Renal cortical epithelial cell (primary cell): ENCODE data around the gene METTL21A. TPM values are rescaled to one million over a fixed set of nuclear protein-coding genes. Genes with fewer than 3 reads are reported as not detected.
"Not testable (repeated sequence)": the region's sequence is repeated elsewhere in the genome, so short reads cannot be mapped to it uniquely, and the experiment has no call there.

ENCODE experiments used
- DNase-seq: peaks from one replicate; pipeline ENCODE4 v3.0.0-alpha.2; 2011; ENCODE audit warnings: low read depth
- total RNA-seq: library from RNA; depleted of rRNA; stranded (reverse); fragments of >200 nt; gene quantifications from 2 replicates; pipeline ENCODE4 v1.2.3, GENCODE V29; 2014

The METTL21A gene
- total RNA-seq = 18.5 and 31.1 TPM in 2 replicates

DNA sequence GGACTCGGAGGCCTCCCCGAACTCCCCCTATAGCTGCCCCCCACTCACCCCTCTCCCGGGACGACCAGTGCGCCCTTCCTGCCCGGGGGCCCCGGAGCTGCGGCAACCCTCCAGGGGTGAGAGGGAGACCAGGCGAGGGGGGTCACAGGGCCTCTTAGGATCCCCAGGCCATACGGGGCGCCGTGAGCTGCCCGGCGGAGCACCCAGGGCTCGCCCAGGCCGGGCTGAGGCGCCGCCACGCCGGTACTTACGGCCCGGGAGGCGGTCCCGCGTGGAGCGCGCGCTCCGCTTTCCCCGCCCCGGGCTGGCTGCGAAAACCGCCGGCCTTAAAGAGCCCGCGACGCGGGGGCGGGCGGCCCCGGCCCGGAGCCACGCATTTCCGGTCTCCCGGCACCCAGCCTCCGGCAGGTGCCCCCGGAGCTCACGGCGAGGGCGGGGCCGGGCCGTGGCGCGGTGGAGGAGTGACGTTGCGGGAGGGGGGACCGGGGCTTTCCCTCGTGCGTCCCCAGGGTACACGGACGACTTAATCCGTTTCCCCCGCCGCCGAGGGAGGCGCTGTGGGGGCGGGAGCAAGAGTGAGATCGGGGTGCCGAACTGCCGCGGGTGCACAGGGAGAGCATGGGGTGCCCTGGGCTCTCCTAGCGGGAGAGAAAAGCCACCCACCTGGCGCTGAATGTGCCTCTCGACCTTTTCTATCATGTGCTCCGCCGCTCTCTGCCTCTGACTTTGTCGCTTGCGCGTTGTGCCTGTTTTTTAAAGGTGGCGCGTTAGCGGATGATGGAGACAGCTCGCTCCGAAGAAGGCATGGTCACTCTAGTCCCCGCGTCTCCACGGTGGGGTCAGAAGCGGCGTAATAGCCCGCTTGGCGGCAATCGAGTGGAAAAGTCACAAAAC lies at the start of gene METTL21A:
Gene METTL21A, minus strand, starts transcription at position 381 of the 894 bp plus-strand sequence. CDS start 1,019 bp downstream, outside the sequence.
- DNase-seq = peak; percentile 59

DNA sequence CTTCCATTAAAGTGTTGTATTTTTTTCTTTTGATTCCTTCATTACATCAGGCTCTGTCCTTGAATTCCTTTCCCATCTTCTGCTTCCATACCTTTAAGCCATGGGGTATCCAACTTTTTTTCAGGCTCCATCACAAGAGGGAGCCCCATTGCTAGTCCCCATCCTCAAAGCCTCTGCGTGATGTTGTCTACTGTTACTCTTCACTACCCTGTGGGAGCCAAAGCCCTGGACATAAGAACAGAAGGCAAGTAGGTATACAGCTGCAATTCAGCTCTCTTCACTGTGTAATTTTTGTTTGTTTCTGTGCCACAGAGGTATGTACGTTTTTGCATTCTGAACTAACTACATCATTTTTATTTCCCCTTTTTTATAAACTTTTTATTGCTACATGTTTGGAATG lies 49.6 kb upstream of the METTL21A start:
- DNase-seq = no peak

DNA sequence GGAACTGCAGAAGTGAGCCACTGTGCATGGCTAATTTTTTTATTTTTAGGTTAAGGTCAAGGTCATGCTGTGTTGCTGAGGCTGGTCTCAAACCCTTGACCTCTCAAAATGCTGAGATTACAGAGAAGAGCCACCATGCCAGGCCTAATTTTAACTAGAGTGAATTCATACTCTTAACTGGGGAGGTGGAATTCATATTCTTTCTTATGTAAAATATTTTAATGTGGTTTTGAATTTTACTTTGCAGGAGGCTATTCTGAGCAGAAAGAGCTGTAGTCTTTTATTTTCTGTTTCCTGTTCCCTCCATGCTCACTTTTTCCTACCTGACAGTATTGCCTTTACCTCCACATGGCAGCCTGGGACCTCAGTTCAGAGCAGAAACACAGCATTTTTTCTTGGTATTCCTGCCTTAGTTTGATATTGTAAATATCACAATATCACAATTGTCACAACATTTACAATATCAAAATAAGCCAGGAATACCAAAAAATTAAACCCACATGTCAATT lies 49.1 kb upstream of the METTL21A start:
- no peak for DNase-seq

- DNase-seq = no peak
Measured at GRCh38 chr2:207673431-207673830, 48.2 kb upstream of the METTL21A start.

GRCh38 chr2:207670887-207671286 lies 45.7 kb upstream of the METTL21A start:
- no peak for DNase-seq

DNA sequence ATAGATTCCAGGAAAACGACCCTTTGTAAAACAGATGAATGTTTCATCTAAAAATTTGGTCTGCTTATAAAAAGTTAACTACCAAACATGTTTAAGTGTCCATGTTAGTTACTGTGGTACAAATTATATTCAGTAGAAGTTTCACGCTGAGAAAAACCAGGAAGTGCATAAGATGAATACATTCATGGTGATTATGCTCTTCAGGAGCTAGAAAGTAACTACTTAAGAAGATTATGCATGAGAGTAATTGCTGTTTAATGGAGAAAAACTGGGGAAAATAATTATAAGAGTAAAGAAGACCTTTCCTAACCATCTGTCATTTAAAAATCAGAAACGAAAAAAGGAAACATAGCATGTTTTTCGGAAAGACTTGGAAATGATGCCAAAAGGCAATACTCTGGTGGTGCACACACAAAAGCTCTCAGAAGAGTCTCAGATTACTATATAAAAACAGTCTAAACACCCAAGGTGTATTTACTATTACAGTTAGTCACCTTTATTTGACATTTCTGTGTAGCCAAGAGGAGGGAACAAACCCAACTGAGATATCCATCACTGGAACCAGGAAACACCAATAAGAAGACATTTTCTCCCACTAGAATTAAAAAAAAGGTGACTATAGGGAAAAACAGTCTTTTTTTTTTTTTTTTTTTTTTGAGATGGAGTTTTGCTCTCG lies 38.8 kb upstream of the METTL21A start:
- DNase-seq = no peak

GRCh38 chr2:207662203-207662602 lies 37.0 kb upstream of the METTL21A start:
- DNase-seq = peak; percentile 12

- peak; percentile 21 for DNase-seq
Measured at GRCh38 chr2:207660994-207661393, 35.8 kb upstream of the METTL21A start.

GRCh38 chr2:207658156-207658555 lies 33.0 kb upstream of the METTL21A start:
- DNase-seq = no peak

DNA sequence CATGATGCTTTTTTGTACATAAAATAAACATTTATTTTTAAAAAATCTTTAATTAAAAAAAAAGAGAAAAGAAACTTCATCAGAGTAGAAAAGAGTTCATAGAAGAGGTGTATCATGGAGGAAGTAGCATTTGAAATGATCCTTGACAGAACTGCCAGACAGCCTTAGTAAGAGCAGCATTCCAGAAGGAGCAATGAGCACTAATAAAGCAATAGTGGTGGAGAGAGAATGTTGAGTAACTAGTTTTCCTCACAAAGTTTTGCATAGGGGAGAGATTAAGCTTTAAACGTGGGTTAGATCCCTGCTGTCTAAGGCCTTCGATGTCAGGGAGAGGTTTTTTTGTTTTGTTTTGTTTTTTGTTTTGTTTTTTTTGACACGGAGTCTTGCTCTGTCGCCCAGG lies 29.8 kb upstream of the METTL21A start:
- DNase-seq = peak; percentile 58

- not testable (repeated sequence) for DNase-seq
Measured at GRCh38 chr2:207646582-207646981, 21.4 kb upstream of the METTL21A start.

DNA sequence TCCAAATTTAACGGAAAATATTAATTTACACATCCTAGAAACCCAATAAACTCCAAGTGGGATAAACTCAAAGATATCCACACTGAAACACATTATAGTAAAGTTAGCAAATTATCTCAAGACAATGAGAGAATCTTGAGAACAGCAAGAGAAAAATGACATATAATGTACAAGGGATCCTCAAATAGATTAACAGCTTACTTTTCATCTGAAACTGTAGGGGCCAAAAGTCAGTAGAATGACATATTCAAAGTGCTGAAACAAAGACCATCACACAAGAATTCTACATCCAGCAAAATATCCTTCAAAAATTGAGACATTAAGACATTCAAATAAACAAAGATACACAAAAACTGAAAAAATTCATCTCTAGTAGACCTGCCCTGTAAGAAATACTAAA lies 18.7 kb upstream of the METTL21A start:
- no peak for DNase-seq

DNA sequence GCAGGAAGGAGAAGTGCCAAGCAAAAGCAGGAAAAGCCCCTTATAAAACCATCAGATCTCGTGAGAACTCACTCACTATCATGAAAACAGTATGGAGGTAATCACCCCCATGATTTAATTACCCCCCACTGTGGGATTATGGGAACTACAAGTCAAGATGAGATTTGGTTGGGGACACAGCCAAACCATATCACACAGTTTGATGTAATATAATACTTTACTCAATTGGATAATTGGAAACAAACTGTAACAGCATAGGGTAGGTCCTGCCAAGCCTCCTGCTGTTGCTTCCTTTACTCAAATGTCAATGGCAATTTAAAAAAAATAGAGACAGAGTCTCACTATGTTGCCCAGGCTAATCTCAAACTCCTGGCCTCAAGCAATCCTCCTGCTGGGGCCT lies 15.5 kb upstream of the METTL21A start:
- no peak for DNase-seq

GRCh38 chr2:207640160-207640559 lies 15.0 kb upstream of the METTL21A start:
- no peak for DNase-seq

DNA sequence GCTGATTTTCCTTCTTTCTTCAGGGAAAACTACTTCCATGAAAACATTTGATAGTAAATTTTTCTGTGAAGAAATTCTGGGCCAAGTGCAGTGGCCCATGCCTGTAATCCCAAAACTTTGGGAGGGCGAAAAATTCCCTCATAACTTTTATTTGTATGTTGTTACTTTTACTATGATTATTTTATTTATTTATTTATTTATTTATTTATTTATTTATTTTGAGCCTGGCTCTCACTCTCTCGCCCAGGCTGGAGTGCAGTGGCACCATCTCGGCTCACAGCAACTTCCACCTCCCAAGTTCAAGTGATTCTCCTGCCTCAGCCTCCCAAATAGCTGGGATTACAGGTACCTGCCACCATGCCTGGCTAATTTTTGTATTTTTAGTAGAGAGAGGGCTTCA lies 14.1 kb upstream of the METTL21A start:
- DNase-seq = not testable (repeated sequence)

DNA sequence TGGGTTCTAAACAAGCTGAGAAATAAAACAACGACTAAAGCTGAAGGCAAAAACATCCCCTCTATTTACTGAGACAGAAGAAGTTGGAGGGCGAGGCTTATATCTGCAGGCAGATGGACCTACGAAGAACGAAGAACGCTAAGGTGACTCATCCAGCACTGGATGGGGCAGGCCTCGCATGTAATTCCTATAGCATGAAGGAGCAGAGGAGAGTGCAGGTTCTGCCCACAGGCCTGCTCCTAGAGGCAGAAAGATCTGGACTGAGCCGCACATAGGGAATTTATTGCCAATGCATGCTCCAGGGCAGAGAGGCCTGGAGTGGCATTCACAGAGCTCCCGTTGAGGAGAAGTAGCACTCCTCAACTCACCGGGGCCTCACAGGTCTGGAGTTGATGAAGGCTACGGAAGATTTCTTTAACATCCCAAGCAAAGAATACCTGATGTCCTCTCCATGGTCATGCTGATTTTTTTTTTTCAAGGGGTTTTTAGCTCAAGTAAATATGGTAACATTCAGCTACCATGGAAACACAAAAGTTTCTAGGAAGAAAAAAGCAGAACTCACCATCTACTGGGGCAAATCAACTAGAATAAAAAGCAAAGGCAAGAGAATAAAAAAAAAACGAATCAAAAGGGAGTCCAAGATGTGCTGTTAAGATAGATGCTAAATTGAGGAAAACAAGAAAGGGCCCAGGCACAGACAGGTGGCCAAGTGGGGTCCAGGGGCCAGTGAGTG lies 10.4 kb upstream of the METTL21A start:
- DNase-seq = no peak

- no peak for DNase-seq
Measured at GRCh38 chr2:207633686-207634085, 8.5 kb upstream of the METTL21A start.

DNA sequence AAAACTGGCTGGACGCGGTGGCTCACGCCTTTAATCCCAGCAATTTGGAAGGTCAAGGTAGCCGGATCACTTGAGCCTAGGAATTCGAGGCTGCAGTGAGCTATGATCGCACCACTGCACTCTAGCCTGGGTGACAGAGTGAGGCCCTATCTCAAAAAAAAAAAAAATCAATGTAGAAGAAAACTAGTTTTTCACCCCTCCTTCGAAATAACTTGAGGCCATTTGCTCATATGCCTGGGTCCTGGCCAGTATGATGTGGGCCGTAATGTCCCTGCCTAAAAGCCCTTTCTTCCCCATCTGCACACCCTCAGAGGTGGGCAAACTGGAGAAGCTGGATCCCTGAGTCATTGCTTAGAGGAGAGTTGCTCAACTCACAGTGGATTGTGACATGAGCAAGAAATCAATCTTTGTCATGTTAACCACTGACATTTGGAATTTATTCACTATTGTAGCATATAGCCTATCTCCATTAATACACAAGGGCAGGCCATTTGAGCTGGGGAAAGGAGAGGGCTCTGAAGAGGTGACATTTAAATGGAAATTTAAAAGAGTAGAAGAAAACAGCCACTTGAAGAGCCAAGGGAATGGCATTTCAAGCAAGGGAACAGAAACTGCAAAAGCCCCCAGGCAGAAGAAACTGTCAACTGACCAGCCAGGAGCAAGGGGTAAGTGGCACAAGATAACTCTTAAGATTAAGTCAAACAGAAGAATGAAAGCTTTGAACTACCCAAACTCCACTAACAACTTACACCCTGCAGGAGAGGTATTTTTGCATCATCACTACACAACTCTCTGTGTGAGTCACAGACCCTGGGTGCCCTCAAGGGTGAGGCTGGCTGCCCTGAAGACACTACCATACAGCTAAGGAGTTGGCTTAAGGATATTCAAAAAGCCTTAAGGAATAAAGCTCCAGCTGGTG lies 7.6 kb upstream of the METTL21A start:
- DNase-seq = peak; percentile 94

GRCh38 chr2:207630491-207630890 lies 5.3 kb upstream of the METTL21A start:
- no peak for DNase-seq

GRCh38 chr2:207629553-207629952 lies 4.4 kb upstream of the METTL21A start:
- DNase-seq = no peak
